GM13977 (cell line): ENCODE measurements around the gene ACSM3.
"Not testable (repeated sequence)": the region's sequence is repeated elsewhere in the genome, so short reads cannot be mapped to it uniquely, and the experiment has no call there.

Source experiments
- DNase-seq: peaks from one replicate; pipeline ENCODE4 v3.0.0; 2012; ENCODE audit warnings: low spot score
- CTCF ChIP-seq: IDR thresholded peaks from 2 replicates; pipeline ENCODE4 v1.5.1; 2012; ENCODE audit warnings: mild to moderate bottlenecking, control low read depth; ENCODE audit not compliant: insufficient read depth; ENCODE audit errors: extremely low read depth, missing control alignments
- in situ Hi-C: fragments of 300-500 bp; cut with MboI; formaldehyde crosslinking; loops from one replicate; pipeline ENCODE4 v1.12.0; 2022; ENCODE audit warnings: low sequenced_read_pairs, low pct_unique_long_range_greater_than_20kb, mixed read lengths, inconsistent platforms; ENCODE audit not compliant: unreplicated experiment

The ACSM3 gene

DNA sequence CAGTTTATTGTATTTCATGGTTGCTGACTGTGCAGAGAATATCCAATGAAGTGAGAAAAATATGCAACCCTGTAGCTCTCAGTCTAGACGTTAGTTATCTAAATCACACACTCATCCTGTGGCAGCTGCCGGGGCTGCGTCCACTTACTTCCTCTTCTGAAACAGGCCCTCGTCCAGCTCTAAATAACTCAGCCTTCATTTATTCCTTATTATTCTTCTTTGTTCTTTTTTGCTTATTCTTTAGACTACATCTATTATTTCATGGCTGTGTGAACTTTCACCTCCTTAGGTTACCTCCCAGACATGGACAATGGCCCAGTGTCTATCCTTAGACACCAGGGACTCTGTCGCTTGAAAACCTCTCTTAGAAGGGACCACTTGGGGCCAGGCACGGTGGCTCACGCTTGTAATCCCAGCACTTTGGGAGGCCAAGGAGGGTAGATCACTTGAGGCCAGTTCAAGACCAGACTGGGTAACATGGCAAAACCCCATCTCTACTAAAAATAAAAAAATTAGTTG is 18.8 kb upstream of the ACSM3 start:
- no peak for DNase-seq
- in situ Hi-C loops = no loop called here

DNA sequence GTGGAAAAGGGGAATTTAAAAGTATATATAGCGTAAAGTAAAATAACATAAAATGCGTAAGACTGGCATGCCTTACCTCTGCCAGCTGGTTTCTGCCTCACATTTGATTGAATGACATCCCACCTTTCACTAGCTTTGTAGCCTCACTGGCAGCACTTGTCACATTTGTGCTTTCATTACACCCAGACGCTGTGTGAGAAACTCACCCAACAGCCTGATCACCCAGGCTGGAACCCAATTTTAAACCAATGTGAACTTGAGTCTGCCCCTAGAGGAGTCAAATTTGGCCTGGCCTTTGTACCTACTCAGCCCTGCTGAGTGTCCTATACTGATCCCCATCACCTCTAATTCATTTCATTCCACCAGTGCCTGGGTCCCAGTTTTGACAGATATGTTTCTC is 17.4 kb upstream of the ACSM3 start:
- in situ Hi-C loops = no loop called here
- no peak for DNase-seq

More for the DNA sequence above, 18.8 kb upstream of the ACSM3 start:
- no peak for TF ChIP-seq CTCF

DNA sequence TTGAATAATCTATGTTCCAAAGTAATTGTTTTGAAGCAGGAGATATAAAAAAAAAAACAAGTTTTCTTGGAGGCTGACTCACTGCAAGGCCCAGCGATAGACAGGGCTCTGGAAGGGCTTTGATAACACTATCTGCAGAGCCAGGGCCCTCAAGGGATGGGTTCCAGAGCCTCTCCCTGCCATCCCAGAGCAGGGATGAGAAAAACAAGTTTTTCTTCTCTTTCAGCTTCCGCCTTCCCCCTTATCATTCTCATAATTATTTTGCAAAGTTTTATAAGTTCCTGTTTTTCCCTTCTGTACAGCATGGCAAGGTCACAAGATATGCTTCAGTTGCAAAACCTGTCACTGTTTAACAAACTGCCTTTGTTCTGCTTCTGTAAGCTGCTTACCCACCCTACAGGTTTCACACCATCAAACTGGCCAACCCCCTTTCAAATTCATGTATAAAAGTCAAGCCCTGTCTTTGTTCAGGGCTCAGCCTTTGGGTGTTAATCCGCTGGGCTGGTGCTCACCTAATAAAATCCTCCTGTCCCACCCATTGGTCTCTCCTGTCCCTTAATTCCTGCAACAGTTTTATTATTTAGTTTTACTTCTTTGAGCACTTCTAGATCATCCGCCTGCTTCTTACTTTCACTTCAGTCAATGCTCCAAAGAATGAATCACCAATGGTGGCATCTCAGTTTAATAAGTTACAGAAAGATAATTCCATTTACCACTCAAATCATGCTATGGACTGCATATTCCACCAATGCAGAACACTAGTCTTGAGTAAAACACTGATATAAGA is 16.6 kb upstream of the ACSM3 start:
- no peak for DNase-seq
- in situ Hi-C loops = no loop called here
- no peak for TF ChIP-seq CTCF

More for the DNA sequence above, 17.4 kb upstream of the ACSM3 start:
- TF ChIP-seq CTCF = no peak

- no peak for TF ChIP-seq CTCF
- in situ Hi-C loops = no loop called here
- DNase-seq = no peak
Measured at GRCh38 chr16:20749474-20749873, 14.3 kb upstream of the ACSM3 start.

- in situ Hi-C loops = no loop called here
- TF ChIP-seq CTCF = no peak
- DNase-seq = no peak
Measured at GRCh38 chr16:20750558-20750957, 13.3 kb upstream of the ACSM3 start.

DNA sequence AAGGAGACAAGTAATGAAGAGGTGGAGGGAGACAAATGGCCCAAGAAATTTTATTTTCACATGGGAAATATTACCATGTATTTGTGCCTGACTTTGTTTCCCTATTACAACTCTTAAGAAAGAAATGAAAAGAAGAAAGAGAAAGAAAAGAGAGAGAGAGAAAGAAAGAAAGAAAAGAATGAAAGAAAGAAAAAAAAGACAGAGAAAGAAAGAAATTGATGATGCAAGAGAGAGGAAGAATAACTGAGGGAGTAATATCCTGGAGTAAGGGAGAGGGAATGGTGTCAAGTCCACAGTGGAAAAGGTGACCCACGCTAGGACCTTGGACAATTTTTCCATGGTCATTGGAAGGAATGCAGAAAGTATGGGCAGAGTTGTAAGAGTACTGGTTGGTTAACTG is 10.1 kb upstream of the ACSM3 start:
- no peak for TF ChIP-seq CTCF
- in situ Hi-C loops = no loop called here
- DNase-seq = no peak

- DNase-seq = no peak
- in situ Hi-C loops = no loop called here
- TF ChIP-seq CTCF = no peak
Measured at GRCh38 chr16:20755238-20755637, 8.6 kb upstream of the ACSM3 start.

- DNase-seq, in situ Hi-C loops: not testable (repeated sequence)
Measured at GRCh38 chr16:20755799-20756198, 8.0 kb upstream of the ACSM3 start.
